ENCODE results near the gene CAPN15.

The CAPN15 gene

GRCh38 chr16:546909-547770, 19.6 kb downstream of the CAPN15 start:
- peak; percentile 86 for DNase-seq (ENCODE audit: low spot score)

GRCh38 chr16:548586-548985, 21.1 kb downstream of the CAPN15 start:
- DNase-seq (ENCODE audit: low spot score) = no peak

- no peak for DNase-seq (ENCODE audit: low spot score)
Measured at GRCh38 chr16:549544-550263, 22.2 kb downstream of the CAPN15 start.

GRCh38 chr16:551210-551609, 23.7 kb downstream of the CAPN15 start:
- no peak for DNase-seq (ENCODE audit: low spot score)

- no peak for DNase-seq (ENCODE audit: low spot score)
Measured at GRCh38 chr16:552171-552570, 24.7 kb downstream of the CAPN15 start.

GRCh38 chr16:553601-554296, 26.2 kb downstream of the CAPN15 start:
- no peak for DNase-seq (ENCODE audit: low spot score)

- no peak for DNase-seq (ENCODE audit: low spot score)
Measured at GRCh38 chr16:554297-554621, 26.7 kb downstream of the CAPN15 start.

- no peak for DNase-seq (ENCODE audit: low spot score)
Measured at GRCh38 chr16:554640-555365, 27.3 kb downstream of the CAPN15 start.

- no peak for DNase-seq (ENCODE audit: low spot score)
Measured at GRCh38 chr16:555528-556473, 28.3 kb downstream of the CAPN15 start.

GRCh38 chr16:556474-557173, 29.1 kb downstream of the CAPN15 start:
- DNase-seq (ENCODE audit: low spot score) = no peak

- no peak for DNase-seq (ENCODE audit: low spot score)
Measured at GRCh38 chr16:557463-558297, 30.2 kb downstream of the CAPN15 start.

GRCh38 chr16:558298-559020, 30.9 kb downstream of the CAPN15 start:
- DNase-seq (ENCODE audit: low spot score) = no peak

GRCh38 chr16:559021-559380, 31.5 kb downstream of the CAPN15 start:
- DNase-seq (ENCODE audit: low spot score) = no peak

GRCh38 chr16:559411-560203, 32.1 kb downstream of the CAPN15 start:
- DNase-seq (ENCODE audit: low spot score) = no peak

- DNase-seq (ENCODE audit: low spot score) = no peak
Measured at GRCh38 chr16:560204-560700, 32.7 kb downstream of the CAPN15 start, which contains the start of gene PRR35. Gene PRR35 (plus strand): TSS chr16:560394. CDS start chr16:563295, 2,901 bp downstream.

- DNase-seq (ENCODE audit: low spot score) = no peak
Measured at GRCh38 chr16:560701-561412, 33.3 kb downstream of the CAPN15 start.

GRCh38 chr16:561413-561794, 33.9 kb downstream of the CAPN15 start:
- DNase-seq (ENCODE audit: low spot score) = no peak
